Hepatocyte (in vitro differentiated cells): ENCODE measurements around the gene BOLA3.

ENCODE experiments used
- CTCF ChIP-seq: fragments of 200-600 bp; sonication (generic); IDR thresholded peaks from 2 replicates; pipeline ENCODE4 v1.5.1; 2016; ENCODE audit warnings: antibody characterized with exemption, mild to moderate bottlenecking; ENCODE audit not compliant: poor library complexity
- EZH2 ChIP-seq: fragments of 200-600 bp; sonication (generic); IDR thresholded peaks from 2 replicates; pipeline ENCODE4 v1.6.1; 2016; ENCODE audit warnings: antibody characterized with exemption, mild to moderate bottlenecking, borderline replicate concordance

DNA sequence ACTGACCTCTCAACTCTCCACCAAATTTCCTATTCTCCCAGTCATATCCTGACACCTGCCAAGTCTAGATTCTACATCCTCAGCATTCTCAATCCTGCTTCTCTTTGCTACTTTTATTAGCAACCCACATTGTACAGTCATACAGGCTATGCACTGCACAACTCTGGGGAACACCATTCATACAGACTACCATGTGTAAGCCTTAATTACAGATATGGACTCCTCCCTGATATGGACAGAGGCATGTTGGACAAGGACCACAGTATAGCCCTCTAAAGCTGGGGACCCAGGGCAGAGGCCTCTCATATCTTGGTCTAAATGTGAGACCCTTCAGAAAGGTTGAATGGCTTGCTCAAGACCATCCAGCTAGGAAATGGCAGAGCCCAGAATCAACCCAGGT is 36.3 kb downstream of the BOLA3 start:
- TF ChIP-seq CTCF: no peak
- TF ChIP-seq EZH2: no peak
